HG03196 (cell line): Measurements from ENCODE around the gene SERINC2.
"Not testable (repeated sequence)": the region's sequence is repeated elsewhere in the genome, so short reads cannot be mapped to it uniquely, and the experiment has no call there.

ENCODE experiments used
- ATAC-seq: cut with Tn5 transposase; IDR thresholded peaks from one replicate; pipeline ENCODE4 v1.9.1; 2021; ENCODE audit not compliant: unreplicated experiment

SERINC2 gene

DNA sequence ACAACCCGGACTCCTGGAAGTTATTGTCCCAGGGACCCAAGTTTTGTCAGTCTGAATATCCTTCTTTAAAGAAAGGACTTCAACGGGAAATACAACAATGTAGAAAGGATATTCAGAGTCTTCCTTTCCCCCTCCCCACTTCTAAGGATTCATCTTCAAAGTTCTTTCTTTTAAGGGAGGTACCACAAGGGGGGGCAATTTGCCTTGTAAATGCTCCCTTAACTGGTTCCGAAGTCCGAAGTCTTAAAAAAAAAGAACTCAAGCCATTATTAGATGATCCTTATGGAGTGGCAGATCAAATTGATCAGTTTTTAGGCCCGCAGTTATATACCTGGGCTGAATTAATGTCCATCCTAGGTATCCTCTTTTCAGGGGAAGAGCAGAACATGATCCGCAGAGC, 47.0 kb downstream of the SERINC2 start:
- no peak for ATAC-seq

DNA sequence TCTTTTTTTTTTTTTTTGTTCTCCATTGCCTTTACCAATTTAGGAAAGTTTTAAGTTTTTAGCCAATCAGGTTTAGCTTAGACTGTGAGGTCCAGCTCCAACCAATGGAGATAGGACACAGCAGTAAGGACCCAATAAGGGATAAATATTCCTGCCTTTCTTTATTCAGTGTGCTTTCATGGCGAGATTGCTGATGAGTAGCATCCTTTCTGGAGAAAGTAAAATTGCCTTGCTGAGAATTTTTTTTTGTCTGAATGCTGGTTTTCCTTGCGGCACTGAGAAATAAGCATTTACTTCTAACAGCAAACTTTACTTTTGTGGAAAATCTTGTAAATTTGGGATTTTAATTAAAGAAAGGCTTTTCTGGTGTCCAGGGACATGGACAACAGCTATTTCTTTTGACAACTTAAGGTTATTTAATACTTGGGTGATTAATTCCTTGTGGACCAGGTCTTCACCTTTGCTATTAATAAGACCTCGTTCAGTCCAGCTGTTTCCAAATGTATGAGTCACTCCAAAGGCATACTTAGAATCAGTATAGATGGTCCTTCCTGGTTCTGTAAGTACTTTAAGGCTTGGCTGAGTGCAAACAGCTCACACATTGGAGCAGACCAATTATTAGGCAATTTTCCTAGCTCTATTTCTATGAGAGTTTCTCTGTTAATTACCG, 54.1 kb downstream of the SERINC2 start:
- ATAC-seq: no peak

DNA sequence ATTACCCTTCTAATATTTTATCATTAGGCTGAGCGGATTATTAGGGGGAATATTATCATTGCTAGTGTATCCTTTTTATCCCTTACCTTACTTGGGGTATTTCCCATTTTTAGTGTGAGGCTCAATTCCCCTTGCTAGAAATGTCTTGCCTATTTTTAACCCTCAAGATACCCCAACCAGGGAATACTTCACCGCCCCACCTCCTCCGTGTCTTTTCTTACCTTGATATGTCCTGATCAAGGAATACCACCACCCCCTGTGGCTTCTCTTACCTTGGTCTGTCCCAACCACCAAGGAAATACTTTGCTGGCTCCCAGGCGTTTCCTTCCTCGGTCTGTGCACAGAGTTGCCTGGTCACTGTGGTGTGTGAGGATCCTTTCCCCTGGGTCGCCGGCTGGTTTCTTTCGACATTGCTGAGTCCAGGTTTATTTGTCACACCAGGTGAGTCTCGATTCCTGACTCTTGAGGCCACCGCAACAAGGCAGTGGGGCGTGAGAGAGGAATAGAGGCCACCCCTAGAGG, 57.8 kb downstream of the SERINC2 start:
- no peak for ATAC-seq

DNA sequence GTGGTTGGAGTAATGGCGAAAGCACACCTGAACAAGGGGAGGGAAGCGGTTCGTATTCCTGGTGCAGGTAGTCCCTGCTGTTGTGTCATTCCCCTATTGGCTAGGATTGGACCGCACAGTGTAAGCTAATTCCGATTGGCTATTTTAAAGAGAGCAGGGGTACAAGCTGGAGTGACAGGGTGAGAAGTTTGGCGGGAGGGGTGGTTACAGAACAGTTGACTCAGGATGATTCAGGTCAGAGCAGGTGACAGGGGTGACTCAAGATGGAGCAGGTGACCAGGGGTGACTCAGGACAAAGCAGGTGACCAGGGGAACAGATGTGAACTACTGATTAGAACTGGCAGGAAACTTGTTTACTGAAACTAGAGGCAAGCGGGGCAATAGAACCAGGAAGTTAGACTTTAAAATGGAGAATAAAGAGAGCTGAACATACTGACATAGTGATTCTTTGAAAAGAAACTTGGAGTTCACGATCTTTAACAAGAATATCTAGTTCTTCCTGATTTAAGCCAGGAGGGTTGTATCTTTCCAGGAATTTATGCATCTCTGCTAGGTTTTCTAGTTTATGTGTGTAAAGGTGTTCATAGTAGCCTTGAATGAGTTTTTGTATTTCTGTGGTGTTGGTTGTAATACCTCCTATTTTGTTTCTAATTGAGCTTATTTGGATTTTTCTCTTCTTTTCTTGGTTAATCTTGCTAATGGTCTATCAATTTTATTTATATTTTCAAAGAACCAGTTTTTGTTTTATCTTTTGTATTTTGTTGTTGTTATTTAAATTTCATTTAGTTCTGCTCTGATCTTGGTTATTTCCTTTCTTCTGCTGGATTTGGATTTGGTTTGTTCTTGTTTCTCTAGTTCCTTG, 58.7 kb downstream of the SERINC2 start:
- not testable (repeated sequence) for ATAC-seq

DNA sequence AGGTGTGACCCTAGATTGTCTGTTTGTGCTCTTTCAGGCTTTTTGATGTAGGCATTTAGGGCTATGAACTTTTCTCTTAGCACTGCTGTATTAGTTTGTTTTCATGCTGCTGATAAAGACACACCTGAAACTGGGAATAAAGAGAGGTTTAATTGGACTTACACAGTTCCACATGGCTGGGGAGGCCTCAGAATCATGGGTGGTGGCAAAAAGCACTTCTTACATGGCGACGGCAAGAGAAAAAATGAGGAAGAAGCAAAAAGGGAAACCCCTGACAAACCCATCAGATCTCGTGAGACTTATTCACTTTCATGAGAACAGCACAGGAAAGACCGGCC, 59.3 kb downstream of the SERINC2 start:
- not testable (repeated sequence) for ATAC-seq

DNA sequence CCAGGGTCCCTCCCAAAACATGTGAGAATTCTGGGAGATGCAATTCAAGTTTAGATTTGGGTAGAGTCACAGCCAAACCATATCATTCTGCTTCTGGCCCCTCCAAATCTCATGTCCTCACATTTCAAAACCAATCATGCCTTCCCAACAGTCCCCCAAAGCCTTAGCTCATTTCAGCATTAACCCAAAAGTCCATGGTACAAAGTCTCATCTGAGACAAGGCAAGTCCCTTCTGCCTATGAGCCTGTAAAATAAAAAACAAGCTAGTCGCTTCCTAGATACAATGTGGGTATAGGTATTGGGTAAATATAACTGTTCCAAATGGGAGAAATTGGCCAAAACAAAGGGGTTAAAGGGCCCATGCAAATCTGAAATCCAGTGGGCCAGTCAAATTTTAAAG, 59.7 kb downstream of the SERINC2 start:
- not testable (repeated sequence) for ATAC-seq

DNA sequence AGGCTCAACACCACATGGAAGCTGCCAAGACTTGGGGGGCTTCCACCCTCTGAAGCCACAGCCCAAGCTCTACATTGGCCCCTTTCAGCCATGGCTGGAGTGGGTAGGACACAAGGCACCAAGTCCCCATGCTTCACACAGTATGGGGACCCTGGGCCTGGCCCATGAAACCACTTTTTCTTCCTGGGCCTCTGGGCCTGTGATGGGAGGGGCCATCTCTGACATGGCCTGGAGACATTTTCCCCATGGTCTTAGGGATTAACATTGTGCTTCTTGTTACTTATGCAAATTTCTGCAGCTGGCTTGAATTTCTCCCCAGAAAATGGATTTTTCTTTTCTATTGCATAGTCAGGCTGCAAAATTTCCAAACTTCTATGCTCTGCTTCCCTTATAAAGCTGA, 60.5 kb downstream of the SERINC2 start:
- not testable (repeated sequence) for ATAC-seq

DNA sequence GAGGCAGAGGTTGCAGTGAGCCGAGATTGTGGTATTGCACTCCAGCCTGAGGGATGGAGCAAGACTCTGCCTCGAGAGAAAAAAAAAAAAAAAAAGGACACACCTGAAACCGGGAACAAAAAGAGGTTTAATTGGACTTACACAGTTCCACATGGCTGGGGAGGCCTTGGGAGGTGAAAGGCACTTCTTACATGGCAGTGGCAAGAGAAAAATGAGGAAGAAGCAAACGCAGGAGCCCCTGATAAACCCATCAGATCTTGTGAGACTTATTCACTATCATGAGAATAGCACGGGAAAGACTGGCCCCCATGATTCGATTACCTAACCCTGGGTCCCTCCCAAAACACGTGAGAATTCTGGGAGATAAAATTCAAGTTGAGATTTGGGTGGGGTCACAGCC, 61.6 kb downstream of the SERINC2 start:
- not testable (repeated sequence) for ATAC-seq

DNA sequence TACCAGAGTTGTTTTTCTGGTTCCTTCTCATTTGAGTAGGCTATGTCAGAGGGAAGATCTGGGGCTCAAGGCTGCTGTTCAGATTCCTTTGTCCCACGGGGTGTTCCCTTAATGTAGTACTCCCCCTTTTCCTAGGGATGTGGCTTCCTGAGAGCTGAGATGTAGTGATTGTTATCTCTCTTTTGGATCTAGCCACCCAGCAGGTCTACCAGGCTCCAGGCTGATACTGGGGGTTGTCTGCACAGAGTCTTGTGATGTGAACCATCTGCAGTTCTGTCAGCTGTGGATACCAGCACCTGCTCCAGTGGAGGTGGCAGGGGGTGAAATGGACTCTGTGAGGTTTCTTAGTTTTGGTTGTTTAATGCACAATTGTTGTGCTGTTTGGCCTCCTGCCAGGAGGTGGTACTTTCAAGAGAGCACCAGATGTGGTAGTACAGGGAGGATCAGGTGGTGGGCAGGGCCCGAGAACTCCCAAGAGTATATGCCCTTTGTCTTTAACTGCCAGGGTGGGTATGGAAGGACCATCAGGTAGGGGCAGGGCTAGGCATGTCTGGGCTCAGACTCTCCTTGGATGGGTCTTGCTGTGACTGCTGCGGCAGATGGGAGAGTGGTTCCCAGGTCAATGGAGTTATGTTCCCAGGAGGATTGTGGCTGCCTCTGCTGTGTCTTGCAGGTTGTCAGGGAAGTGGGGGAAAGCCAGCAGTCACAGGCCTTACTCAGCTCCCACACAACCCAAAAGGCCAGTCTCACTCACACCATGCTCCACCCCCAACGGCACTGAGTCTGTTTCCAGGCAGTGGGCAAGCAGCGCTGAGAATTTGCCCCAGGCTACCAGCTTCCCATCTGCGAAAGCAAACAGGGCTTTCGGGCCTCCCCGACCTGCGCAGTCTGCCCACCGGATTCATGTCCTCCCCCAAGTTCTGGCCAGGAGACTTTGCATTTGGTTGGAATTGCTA, 64.2 kb downstream of the SERINC2 start:
- peak; percentile 74 for ATAC-seq

DNA sequence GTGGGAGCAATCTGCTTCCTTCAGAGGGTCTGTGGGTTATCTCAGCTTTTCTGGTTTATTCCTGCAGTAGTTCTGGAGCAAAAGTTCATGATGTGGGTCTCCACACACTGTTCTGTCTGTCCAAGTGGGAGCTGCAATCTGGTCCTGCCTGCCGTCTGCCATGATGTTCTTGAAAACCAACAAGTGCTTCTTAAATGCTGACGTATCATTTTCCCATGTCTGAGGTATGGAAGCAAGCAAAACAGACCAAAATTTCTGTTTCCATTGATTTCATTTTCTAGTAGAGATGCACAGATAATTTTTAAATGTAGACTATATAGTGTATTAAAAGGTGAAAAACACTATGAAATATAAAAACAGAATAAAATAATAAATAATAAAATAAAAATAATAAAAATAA, 65.2 kb downstream of the SERINC2 start:
- ATAC-seq: no peak

DNA sequence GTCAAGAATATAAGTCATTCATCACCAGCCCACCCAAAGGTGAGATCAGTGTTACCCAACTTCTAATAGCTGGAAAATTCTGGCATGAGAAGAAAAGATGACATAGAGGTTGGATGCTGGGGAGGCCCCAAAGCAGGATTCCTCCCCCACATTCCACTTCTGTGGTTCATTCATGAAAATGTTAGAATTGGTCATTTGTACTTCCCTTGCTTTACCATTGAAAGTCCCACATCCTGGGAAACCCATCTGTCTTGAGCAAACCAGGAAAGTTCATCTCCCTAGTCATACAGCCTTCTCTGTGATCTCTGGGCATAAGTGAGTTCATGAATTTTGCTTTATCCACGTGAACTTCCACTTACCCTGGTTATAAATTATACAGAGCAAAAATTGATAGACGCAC, 66.8 kb downstream of the SERINC2 start:
- ATAC-seq: no peak

DNA sequence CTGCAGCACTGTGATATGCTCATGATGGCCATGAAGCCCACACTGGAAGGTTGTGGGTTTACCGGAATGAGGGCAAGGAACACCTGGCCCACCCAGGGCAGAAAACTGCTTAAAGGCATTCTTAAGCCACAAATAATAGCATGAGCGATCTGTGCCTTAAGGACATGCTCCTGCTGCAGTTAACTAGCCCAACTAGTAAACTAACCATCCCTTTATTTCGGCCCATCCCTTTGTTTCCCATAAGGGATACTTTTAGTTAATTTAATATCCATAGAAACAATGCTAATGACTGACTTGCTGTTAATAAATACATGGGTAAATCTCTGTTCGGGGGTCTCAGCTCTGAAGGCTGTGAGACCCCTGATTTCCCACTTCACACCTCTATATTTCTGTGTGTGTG, 67.4 kb downstream of the SERINC2 start:
- ATAC-seq: not testable (repeated sequence)

DNA sequence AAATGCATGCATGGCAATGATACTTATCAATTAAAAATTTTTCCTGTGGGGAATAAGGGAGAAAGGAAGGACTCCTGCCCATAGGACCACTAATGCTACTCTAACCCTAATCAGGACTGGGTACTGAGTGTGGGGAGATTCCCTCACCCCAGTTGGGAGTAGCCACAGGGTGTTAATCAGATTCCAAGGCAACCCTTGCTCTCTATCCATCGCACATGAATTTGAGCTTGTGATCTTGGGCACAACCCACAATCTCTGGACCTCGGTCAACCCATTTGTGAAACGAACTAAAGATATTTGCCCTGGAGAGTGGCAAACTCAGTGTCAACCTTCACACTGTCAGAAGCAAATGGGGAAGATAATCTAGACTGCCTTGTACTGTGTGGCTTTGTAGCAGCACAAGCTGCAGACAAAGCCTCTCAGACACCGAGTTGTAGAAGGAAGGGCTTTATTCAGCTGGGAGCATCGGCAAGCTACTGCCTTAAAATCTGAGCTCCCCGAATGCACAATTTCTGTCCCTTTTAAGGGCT, 69.5 kb downstream of the SERINC2 start:
- ATAC-seq: peak; percentile 25

DNA sequence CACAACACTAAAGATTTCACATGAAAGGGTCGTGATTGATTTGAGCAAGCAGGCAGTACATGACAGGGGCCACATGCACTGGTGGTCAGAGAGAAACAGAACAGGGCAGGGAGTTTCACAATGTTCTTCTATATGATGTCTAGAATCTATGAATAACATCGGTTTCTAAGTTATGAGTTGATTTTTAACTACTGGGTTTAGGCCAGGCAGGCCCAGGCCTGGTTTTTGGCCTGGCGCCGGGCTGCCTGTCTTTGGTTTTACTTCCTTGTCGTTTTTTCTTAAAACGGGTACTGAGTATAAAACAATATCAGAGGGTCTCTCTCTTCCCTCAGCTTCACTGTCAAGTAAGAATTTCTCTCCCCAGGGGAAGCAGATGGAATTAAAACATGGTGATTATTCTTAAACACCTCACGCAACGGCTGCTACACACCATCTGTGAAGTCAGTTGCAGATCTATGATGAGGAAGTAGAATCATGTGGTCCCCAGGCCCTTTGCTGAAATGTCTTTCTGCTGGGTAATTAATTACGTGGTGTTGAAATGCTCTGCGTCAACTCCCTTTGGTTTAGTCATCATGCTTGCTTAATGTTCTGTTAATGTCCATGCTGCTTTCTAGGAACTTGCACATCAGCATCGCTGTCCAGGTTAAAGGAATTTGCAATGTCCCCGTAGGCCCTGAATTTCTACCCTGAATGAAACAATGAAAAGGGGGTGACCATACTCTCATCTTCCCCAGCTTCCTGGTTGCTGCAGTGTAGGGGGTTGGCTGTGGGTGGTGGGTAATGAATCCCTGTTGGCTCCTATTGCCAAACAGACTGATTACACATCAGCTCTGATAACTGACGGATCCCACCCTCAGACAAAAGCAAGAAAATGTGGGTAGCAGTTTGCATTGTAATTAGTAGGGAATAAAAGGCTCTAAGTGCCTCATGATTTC, 70.3 kb downstream of the SERINC2 start:
- ATAC-seq: peak; percentile 77
